K562 (cell line): ENCODE data around the gene RHOV. TPM values are rescaled to one million over a fixed set of nuclear protein-coding genes. Genes with fewer than 3 reads are reported as not detected.

Experiments used
- ATAC-seq: fragments of 200-7000 bp; cut with Tn5 transposase; 3 replicates; pipeline ENCODE4 v1.9.1; 2020; ENCODE audit warnings: moderate library complexity
- BruUV-seq: library from RNA; stranded (reverse); fragments of 400-500 nt; replicated peaks from 2 replicates; lab custom pipeline; 2021; lab: Mats Ljungman, UMichigan
- CTCF ChIA-PET: fragments of 300-600 bp; formaldehyde crosslinking; extraction: SDS; loops from one replicate; lab custom pipeline; 2021; ENCODE audit warnings: low intra/inter-chr PET ratio; lab: Yijun Ruan, JAX
- POLR2A ChIA-PET: fragments of 300-600, 350-650 bp; sonication (Branson Sonifier 250); formaldehyde crosslinking; extraction: SDS; loops from one replicate; lab custom pipeline; 2021; ENCODE audit warnings: antibody characterized with exemption, inconsistent platforms; lab: Yijun Ruan, JAX
- DNase-seq, 4 experiments: peaks; one replicate each; pipeline versions ENCODE4 v3.0.0 to v3.0.0-alpha.2; 2011 to 2018; ENCODE audit warnings: low spot score in 3 of 4, mixed read lengths in 3 of 4; ENCODE audit errors: extremely low read depth in 1 of 4
- FAIRE-seq: peaks from 2 replicates; lab custom pipeline; 2011; peaks lifted over from hg19 to GRCh38; lab: Jason Lieb, UNC
- H2AFZ ChIP-seq: 2 replicates; pipeline ENCODE4 v1.6.0; 2011; ENCODE audit warnings: low read depth, low read length, control low read depth, inconsistent platforms
- H3K27ac ChIP-seq: fragments of 200-600 bp; 3 replicates; pipeline ENCODE4 v1.8.0; 2011; ENCODE audit warnings: low read depth, mild to moderate bottlenecking, control low read depth, inconsistent platforms, low read length, moderate library complexity, mixed read lengths; ENCODE audit errors: extremely low read depth
- H3K27me3 ChIP-seq, 2 experiments: fragments of 300-600 bp in 1 of 2; 2 replicates in 1 of 2; 3 replicates in 1 of 2; pipeline versions ENCODE4 v1.6.0 to v1.8.0; 2011; ENCODE audit warnings: inconsistent platforms in 2 of 2, low read length in 2 of 2, mild to moderate bottlenecking in 1 of 2, mixed read lengths in 1 of 2, moderate library complexity in 1 of 2; ENCODE audit not compliant: control insufficient read depth in 2 of 2, insufficient read depth in 2 of 2
- H3K36me3 ChIP-seq: fragments of 300-600 bp; 3 replicates; pipeline ENCODE4 v1.8.0; 2011; ENCODE audit warnings: mild to moderate bottlenecking, low read length, inconsistent platforms; ENCODE audit not compliant: control insufficient read depth, insufficient read depth
- H3K4me1 ChIP-seq, 2 experiments: fragments of 200-600 bp in 1 of 2; replicated peaks in 1 of 2; 2 replicates in 1 of 2; 3 replicates in 1 of 2; pipeline versions ENCODE4 v1.5.1 to v1.8.0; 2011; ENCODE audit warnings: inconsistent platforms in 2 of 2, low read length in 2 of 2, mild to moderate bottlenecking in 1 of 2, mixed read lengths in 1 of 2, moderate library complexity in 1 of 2; ENCODE audit not compliant: control insufficient read depth in 2 of 2, insufficient read depth in 2 of 2
- H3K4me2 ChIP-seq: 2 replicates; pipeline ENCODE4 v1.6.1; 2011; ENCODE audit warnings: low read length, control low read depth, inconsistent platforms, mixed read lengths; ENCODE audit not compliant: insufficient read depth
- H3K4me3 ChIP-seq: fragments of 200-600 bp; sonication (generic), shearing (Covaris generic); 2 replicates; pipeline ENCODE4 v1.5.1; 2016; ENCODE audit warnings: control low read depth, inconsistent platforms
- H3K79me2 ChIP-seq: fragments of 200-600 bp; 3 replicates; pipeline ENCODE4 v1.8.0; 2011; ENCODE audit warnings: low read length, inconsistent platforms; ENCODE audit not compliant: control insufficient read depth, insufficient read depth
- H3K9ac ChIP-seq, 2 experiments: 2 replicates each; pipeline versions ENCODE4 v1.6.0 to v1.6.1; 2011; ENCODE audit warnings: low read depth in 2 of 2, low read length in 2 of 2, control low read depth in 1 of 2, inconsistent platforms in 1 of 2, mild to moderate bottlenecking in 1 of 2, mixed read lengths in 1 of 2; ENCODE audit not compliant: insufficient read depth in 1 of 2
- H3K9me1 ChIP-seq: one replicate; pipeline ENCODE4 v1.6.0; 2011; ENCODE audit warnings: inconsistent platforms, mild to moderate bottlenecking, low read length, moderate library complexity; ENCODE audit not compliant: control insufficient read depth, insufficient read depth
- H3K9me3 ChIP-seq: replicated peaks from 2 replicates; pipeline ENCODE4 v1.5.1; 2011; ENCODE audit warnings: low read depth, low read length, inconsistent platforms; ENCODE audit not compliant: control insufficient read depth, insufficient read depth
- H4K20me1 ChIP-seq: replicated peaks from 2 replicates; pipeline ENCODE4 v1.6.1; 2011; ENCODE audit warnings: low read length, inconsistent platforms, mixed read lengths; ENCODE audit not compliant: control insufficient read depth, insufficient read depth
- CBFA2T2 ChIP-seq: fragments of 450-650 bp; conservative IDR thresholded peaks from 2 replicates; pipeline ENCODE4 v1.6.1; 2017; ENCODE audit warnings: mild to moderate bottlenecking
- ETS1 ChIP-seq: conservative IDR thresholded peaks from 2 replicates; pipeline ENCODE4 v1.6.1; 2011; ENCODE audit warnings: low read depth, mild to moderate bottlenecking, low read length; ENCODE audit not compliant: control insufficient read depth
- FOXO4 ChIP-seq: fragments of 450-650 bp; formaldehyde crosslinking; IDR thresholded peaks from 2 replicates; pipeline ENCODE4 v1.4.0; 2020; ENCODE audit warnings: mild to moderate bottlenecking, moderate library complexity
- IRF2 ChIP-seq: sonication (generic); formaldehyde crosslinking; IDR thresholded peaks from 2 replicates; pipeline ENCODE4 v1.8.1; 2022; ENCODE audit warnings: mild to moderate bottlenecking, missing genetic modification reagents
- SMC3 ChIP-seq: conservative IDR thresholded peaks from 2 replicates; pipeline ENCODE4 v1.6.1; 2011; ENCODE audit warnings: low read depth, low read length, improper control_type of control experiment; ENCODE audit not compliant: insufficient read depth
- THRA ChIP-seq: fragments of 450-650 bp; IDR thresholded peaks from 2 replicates; pipeline ENCODE4 v1.6.1; 2017; ENCODE audit warnings: mild to moderate bottlenecking, moderate library complexity
- WGBS: fragments of 100-300 bp; shearing (Covaris generic); methylation state at CpG from one replicate; pipeline ENCODE4 v1.1.6; 2016; ENCODE audit warnings: low coverage, mixed read lengths; ENCODE audit not compliant: insufficient coverage; ENCODE audit errors: missing lambda C conversion rate; 5-methylcytosine and 5-hydroxymethylcytosine counted together
- in situ Hi-C: fragments of 300-500 bp; cut with MboI; formaldehyde crosslinking; loops from 4 replicates; pipeline ENCODE4 v1.15.0; 2018; ENCODE audit warnings: inconsistent platforms, mixed read lengths
- intact Hi-C: fragments of 100-400 bp; cut with micrococcal nuclease; formaldehyde crosslinking; loops from 2 replicates; pipeline ENCODE4 v1.14.2; 2022
- polyA plus RNA-seq, 8 experiments: library from polyadenylated mRNA; depleted of rRNA in 4 of 8; stranded (reverse) in 5 of 8; unstranded in 3 of 8; fragments of >200 nt; fragmentation: Nextera tagmentation in 2 of 8; fragmentation: Illumina TruSeq in 1 of 8; extraction: Ambion mirVana in 2 of 8; extraction: Trizol in 1 of 8; gene quantifications; 2 replicates each; pipeline versions ENCODE4 v1.2.1 to v1.2.3, GENCODE V29; 2011 to 2014; ENCODE audit warnings: inconsistent platforms in 1 of 8, missing spikeins in 1 of 8
- total RNA-seq, 7 experiments: library from RNA; depleted of rRNA in 6 of 7; stranded (reverse); fragments of >200 nt in 6 of 7; fragmentation: Illumina TruSeq in 2 of 7; extraction: Trizol in 2 of 7; gene quantifications; 2 replicates each; pipeline versions ENCODE4 v1.2.1 to v1.2.3, GENCODE V29; 2011 to 2021; ENCODE audit warnings: low replicate concordance in 1 of 7

RHOV gene
- total and polyA plus RNA-seq, 9 of the 15 experiments (the other 6 are each of a cell fraction or from before 2014, with no cell fraction given) = 0.08 to 2.0 (median 1.1) TPM

- in situ Hi-C loops = no loop called here
- no peak overlapping the region for H3K4me3 ChIP-seq
- no peaks in the 10 kb centered on the region for H3K36me3 ChIP-seq
- H3K27ac ChIP-seq = no peak overlapping the region
- no peak overlapping the region for H2AFZ ChIP-seq
- H3K4me1 ChIP-seq = peaks cover 14 to 30% of the 10 kb centered on the region in 2 experiments
- POLR2A ChIA-PET = no interaction called here
- H4K20me1 ChIP-seq = no peaks in the 10 kb centered on the region
- ATAC-seq (no peak), DNase-seq (no peak), FAIRE-seq (no peak)
- H3K79me2 ChIP-seq = no peaks in the 10 kb centered on the region
- no peaks in the 10 kb centered on the region for H3K9me3 ChIP-seq
- no peak overlapping the region for H3K4me2 ChIP-seq
- TF ChIP-seq FOXO4 (CRISPR knock-in tag) (no peak), SMC3 (no peak)
- BruUV-seq = no TSS peak
- WGBS = 17% methylated on average over 2 of the region's 2 CpGs
- CTCF ChIA-PET = no interaction called here
- H3K9me1 ChIP-seq = no peaks in the 10 kb centered on the region
- intact Hi-C loops = no loop called here
- no peak overlapping the region for H3K9ac ChIP-seq
- H3K27me3 ChIP-seq = no peaks in the 10 kb centered on the region
These were observed 32.3 kb downstream of the RHOV start for GRCh38 chr15:40841741-40842140.

- intact Hi-C loops = no loop called here
- H3K9me1 ChIP-seq = no peaks in the 10 kb centered on the region
- no peaks in the 10 kb centered on the region for H3K36me3 ChIP-seq
- FAIRE-seq (peak; percentile 32), ATAC-seq (no peak), DNase-seq (no peak)
- no peak overlapping the region for H3K9ac ChIP-seq
- H3K4me2 ChIP-seq = no peak overlapping the region
- no peak overlapping the region for H3K27ac ChIP-seq
- CTCF ChIA-PET = no interaction called here
- no peaks in the 10 kb centered on the region for H3K79me2 ChIP-seq
- H3K4me3 ChIP-seq = no peak overlapping the region
- 30% methylated on average over 5 of the region's 5 CpGs for WGBS
- in situ Hi-C loops = no loop called here
- H4K20me1 ChIP-seq = no peaks in the 10 kb centered on the region
- POLR2A ChIA-PET = interaction anchor here (0.7 to 2.3 kb wide), 2 partner anchors 9 to 73 kb away, joined by 3 to 7 read pairs; no protein-coding TSS in a partner anchor
- peaks cover 0 to 6% of the 10 kb centered on the region in 2 experiments; a peak in 3 of 5 replicates for H3K4me1 ChIP-seq
- no peaks in the 10 kb centered on the region for H3K9me3 ChIP-seq
- H2AFZ ChIP-seq = peak overlapping the region; percentile 69
- no TSS peak for BruUV-seq
- H3K27me3 ChIP-seq = no peaks in the 10 kb centered on the region
- TF ChIP-seq THRA (no peak), ETS1 (no peak), CBFA2T2 (no peak), IRF2 (CRISPR knock-in tag) (no peak)
These were observed 35.3 kb downstream of the RHOV start for GRCh38 chr15:40838756-40839155.
